SK-N-SH (cell line): ENCODE results near the gene MINDY2. TPM values are rescaled to one million over a fixed set of nuclear protein-coding genes. Genes with fewer than 3 reads are reported as not detected.
A peak's percentile ranks its signal among the peaks of the same experiment; 100 is the strongest.

Source experiments
- CTCF ChIA-PET: fragments of 300-600, 350-600 bp; formaldehyde crosslinking; extraction: SDS; loops from one replicate; lab custom pipeline; 2021; lab: Yijun Ruan, JAX
- POLR2A ChIA-PET: fragments of 350-600 bp; sonication (Branson Sonifier 250); formaldehyde crosslinking; extraction: SDS; loops from one replicate; lab custom pipeline; 2020; ENCODE audit warnings: antibody characterized with exemption, inconsistent platforms; lab: Yijun Ruan, JAX
- DNase-seq: peaks from one replicate; pipeline ENCODE4 v3.0.0; 2012
- H2AFZ ChIP-seq: fragments of 200-600 bp; sonication (generic); 2 replicates; pipeline ENCODE4 v1.8.1; 2016; ENCODE audit warnings: antibody characterized with exemption, mild to moderate bottlenecking, low read depth
- H3F3A ChIP-seq: fragments of 200-600 bp; sonication (generic); replicated peaks from 2 replicates; pipeline ENCODE3; 2016; ENCODE audit warnings: antibody characterized with exemption, mild to moderate bottlenecking; ENCODE audit not compliant: insufficient read depth
- H3K27ac ChIP-seq, 2 experiments: fragments of 200-500 bp in 1 of 2; fragments of 200-600 bp in 1 of 2; sonication (Bioruptor generic) in 1 of 2; sonication (generic), shearing (Covaris generic) in 1 of 2; 2 replicates each; pipeline versions ENCODE4 v1.5.1 to v1.6.1; 2014 to 2016; ENCODE audit warnings: low read depth in 2 of 2, inconsistent platforms in 1 of 2, low read length in 1 of 2, mild to moderate bottlenecking in 1 of 2, mixed read lengths in 1 of 2
- H3K27me3 ChIP-seq: fragments of 200-600 bp; sonication (generic), shearing (Covaris generic); 2 replicates; pipeline ENCODE4 v1.6.1; 2016; ENCODE audit warnings: mixed run types; ENCODE audit not compliant: insufficient read depth
- H3K36me3 ChIP-seq, 2 experiments: fragments of 200-500 bp in 1 of 2; fragments of 200-600 bp in 1 of 2; sonication (Bioruptor generic) in 1 of 2; sonication (generic) in 1 of 2; replicated peaks in 1 of 2; 2 replicates each; pipeline versions ENCODE3 to v1.5.1; 2014 to 2016; ENCODE audit warnings: low read length in 1 of 2, mild to moderate bottlenecking in 1 of 2; ENCODE audit not compliant: insufficient read depth in 2 of 2, control insufficient read depth in 1 of 2
- H3K4me1 ChIP-seq, 2 experiments: fragments of 200-500 bp in 1 of 2; fragments of 200-600 bp in 1 of 2; sonication (Bioruptor generic) in 1 of 2; sonication (generic), shearing (Covaris generic) in 1 of 2; 2 replicates each; pipeline versions ENCODE4 v1.5.1 to v1.6.1; 2014 to 2016; ENCODE audit warnings: low read depth in 1 of 2, low read length in 1 of 2, mixed run types in 1 of 2; ENCODE audit not compliant: insufficient read depth in 2 of 2, control insufficient read depth in 1 of 2
- H3K4me2 ChIP-seq: fragments of 200-600 bp; sonication (generic), shearing (Covaris generic); 2 replicates; pipeline ENCODE4 v1.6.1; 2017; ENCODE audit warnings: mixed run types
- H3K4me3 ChIP-seq, 2 experiments: fragments of 200-500 bp in 1 of 2; fragments of 200-600 bp in 1 of 2; sonication (Bioruptor generic) in 1 of 2; sonication (generic), shearing (Covaris generic) in 1 of 2; 2 replicates each; pipeline versions ENCODE4 v1.5.1 to v1.8.1; 2014 to 2016; ENCODE audit warnings: low read depth in 2 of 2, inconsistent platforms in 1 of 2, low read length in 1 of 2, mild to moderate bottlenecking in 1 of 2, mixed read lengths in 1 of 2, moderate library complexity in 1 of 2
- H3K79me2 ChIP-seq: fragments of 200-600 bp; sonication (generic); 2 replicates; pipeline ENCODE4 v1.8.1; 2017; ENCODE audit warnings: mild to moderate bottlenecking; ENCODE audit not compliant: insufficient read depth
- H3K9ac ChIP-seq: fragments of 200-600 bp; sonication (generic); 2 replicates; pipeline ENCODE4 v1.6.1; 2017; ENCODE audit warnings: mixed run types
- H3K9me2 ChIP-seq: fragments of 200-600 bp; sonication (generic); 2 replicates; pipeline ENCODE4 v1.6.1; 2017; ENCODE audit warnings: mixed run types
- H3K9me3 ChIP-seq: fragments of 200-600 bp; sonication (generic); 2 replicates; pipeline ENCODE4 v1.6.1; 2017; ENCODE audit warnings: mixed run types, mild to moderate bottlenecking, moderate library complexity
- H4K20me1 ChIP-seq: fragments of 200-600 bp; sonication (generic); 2 replicates; pipeline ENCODE4 v1.6.1; 2017; ENCODE audit warnings: mild to moderate bottlenecking, mixed run types; ENCODE audit not compliant: insufficient read depth
- EZH2phosphoT487 ChIP-seq: fragments of 200-600 bp; sonication (generic); IDR thresholded peaks from 2 replicates; pipeline ENCODE4 v1.6.1; 2017; ENCODE audit warnings: low read depth, mixed run types, mild to moderate bottlenecking, antibody characterized with exemption, moderate library complexity, borderline replicate concordance
- FOXJ3 ChIP-seq: sonication (generic); formaldehyde crosslinking; IDR thresholded peaks from 2 replicates; pipeline ENCODE4 v1.5.1; 2020; ENCODE audit warnings: mild to moderate bottlenecking, missing genetic modification reagents
- IRF3 ChIP-seq: fragments of 150-350 bp; IDR thresholded peaks from 2 replicates; pipeline ENCODE4 v1.6.1; 2016; ENCODE audit warnings: mild to moderate bottlenecking, low read depth, low read length
- JUND ChIP-seq: IDR thresholded peaks from 2 replicates; pipeline ENCODE4 v1.4.0; 2012
- NFIC ChIP-seq: IDR thresholded peaks from 2 replicates; pipeline ENCODE4 v1.4.0; 2012; ENCODE audit warnings: borderline replicate concordance
- PBX3 ChIP-seq: IDR thresholded peaks from 2 replicates; pipeline ENCODE4; 2012
- POLR2AphosphoS5 ChIP-seq: IDR thresholded peaks from 2 replicates; pipeline ENCODE4 v1.6.1; 2012; ENCODE audit warnings: low read depth, low read length
- RAD21 ChIP-seq: IDR thresholded peaks from 2 replicates; pipeline ENCODE4 v1.6.1; 2012; ENCODE audit warnings: mild to moderate bottlenecking, low read length
- RCOR1 ChIP-seq: fragments of 150-350 bp; IDR thresholded peaks from 2 replicates; pipeline ENCODE4 v1.6.1; 2017; ENCODE audit warnings: antibody characterized with exemption, low read length
- REST ChIP-seq: IDR thresholded peaks from 2 replicates; pipeline ENCODE4 v1.6.1; 2012; ENCODE audit warnings: mild to moderate bottlenecking, low read depth, low read length, moderate library complexity
- RXRA ChIP-seq: IDR thresholded peaks from 2 replicates; pipeline ENCODE4 v1.4.0; 2012; ENCODE audit warnings: low read depth, mild to moderate bottlenecking, borderline replicate concordance
- SIN3A ChIP-seq: IDR thresholded peaks from 2 replicates; pipeline ENCODE4 v1.6.1; 2012; ENCODE audit warnings: low read depth, mild to moderate bottlenecking, low read length, moderate library complexity, borderline replicate concordance
- TEAD4 ChIP-seq: IDR thresholded peaks from 2 replicates; pipeline ENCODE4 v1.4.0; 2012; ENCODE audit warnings: mild to moderate bottlenecking, borderline replicate concordance; ENCODE audit not compliant: insufficient read depth
- YY1 ChIP-seq: IDR thresholded peaks from 2 replicates; pipeline ENCODE4 v1.4.0; 2012; ENCODE audit warnings: low read depth, mild to moderate bottlenecking
- ZBTB33 ChIP-seq: IDR thresholded peaks from 2 replicates; pipeline ENCODE4 v1.4.0; 2012; ENCODE audit warnings: low read depth, borderline replicate concordance
- WGBS: methylation state at CpG from one replicate; pipeline ENCODE4 v1.1.6; 2017; ENCODE audit warnings: low lambda C conversion rate; 5-methylcytosine and 5-hydroxymethylcytosine counted together
- polyA plus RNA-seq, 3 experiments: library from polyadenylated mRNA; depleted of rRNA; stranded (reverse); fragments of >200 nt; gene quantifications; 2 replicates each; pipeline ENCODE4 v1.2.3, GENCODE V29; 2012

The MINDY2 gene
- polyA plus RNA-seq, 1 of the 3 experiments (the other 2 are of a cell fraction): 1.0 TPM

- no peak for DNase-seq
- ChIA-PET POLR2A (no interaction called here), CTCF (interaction anchor here (0.6 kb wide), 1 partner anchor 45 kb away, joined by 4 read pairs; no protein-coding TSS in a partner anchor)
- Histone ChIP-seq H3K9me3 (no peaks in the 10 kb centered on the region), H3F3A (peaks cover 11% of the 10 kb centered on the region), H3K36me3 (no peaks in the 10 kb centered on the region), H3K27me3 (no peaks in the 10 kb centered on the region), H3K4me2 (no peak overlapping the region), H3K4me3 (no peak overlapping the region), H3K9me2 (no peaks in the 10 kb centered on the region), H3K27ac (no peak overlapping the region), H3K4me1 (no peaks in the 10 kb centered on the region), H2AFZ (no peak overlapping the region), H3K9ac (no peak overlapping the region), H3K79me2 (no peaks in the 10 kb centered on the region), H4K20me1 (no peaks in the 10 kb centered on the region)
- WGBS: 84% methylated on average over 4 of the region's 4 CpGs
- TF ChIP-seq ZBTB33: no peak
Measured at GRCh38 chr15:58870451-58870850, 99.3 kb downstream of the MINDY2 start.

- 46% methylated on average over 1 of the region's 1 CpG for WGBS
- no peaks in the 10 kb centered on the region for H3K9me2 ChIP-seq
- H3K9me3 ChIP-seq: no peaks in the 10 kb centered on the region
- no peak overlapping the region for H2AFZ ChIP-seq
- no peak overlapping the region for H3K4me3 ChIP-seq
- no peak for DNase-seq
- CTCF ChIA-PET: interaction anchor here (1.0 to 1.2 kb wide), 2 partner anchors 10 to 645 kb away, joined by 3 read pairs; no protein-coding TSS in a partner anchor
- H3F3A ChIP-seq: peaks cover 16% of the 10 kb centered on the region
- H3K79me2 ChIP-seq: no peaks in the 10 kb centered on the region
- H3K27me3 ChIP-seq: no peaks in the 10 kb centered on the region
- H3K36me3 ChIP-seq: peaks cover 6 to 11% of the 10 kb centered on the region in 2 experiments
- POLR2A ChIA-PET: no interaction called here
- no peaks in the 10 kb centered on the region for H4K20me1 ChIP-seq
- no peak overlapping the region for H3K9ac ChIP-seq
- H3K27ac ChIP-seq: peak overlapping the region in 1 of 2 experiments; percentile 41; a peak in 2 of 4 replicates
- no peaks in the 10 kb centered on the region for H3K4me1 ChIP-seq
- H3K4me2 ChIP-seq: 0 out of 2 replicates have a peak overlapping the region, but pooled peaks have one; percentile 19
- TF ChIP-seq ZBTB33 (no peak), IRF3 (no peak), POLR2AphosphoS5 (peak; percentile 17; the same call in 1 of the 2 replicates), REST (no peak), YY1 (no peak), FOXJ3 (CRISPR knock-in tag) (no peak), NFIC (peak; percentile 49; the same call in 1 of the 2 replicates), JUND (peak; percentile 28; the same call in 1 of the 2 replicates), TEAD4 (no peak), RCOR1 (no peak), RXRA (0 out of 2 replicates have a peak, but pooled peaks have one; percentile 13), RAD21 (no peak), PBX3 (0 out of 2 replicates have a peak, but pooled peaks have one; percentile 2), SIN3A (no peak), EZH2phosphoT487 (no peak)
Measured at GRCh38 chr15:58873267-58873666, 102.2 kb downstream of the MINDY2 start.
